ENCODE data around the gene DNAH8. TPM values are rescaled to one million over a fixed set of nuclear protein-coding genes. Genes with fewer than 3 reads are reported as not detected.
"Not testable (repeated sequence)": the region's sequence is repeated elsewhere in the genome, so short reads cannot be mapped to it uniquely, and the experiment has no call there.

DNAH8 gene
- total and polyA plus RNA-seq, 2 donors from 2014 or later, result 0.50 TPM; not detected in 1

- no peak for TF ChIP-seq CTCF (IDR thresholded peaks at IDR 0.05; ENCODE audit: borderline replicate concordance, extremely low read depth, insufficient read depth)
- H3K27me3 ChIP-seq (ENCODE audit: control insufficient read depth, insufficient read depth, low read length), result no peaks in the 10 kb centered on the region
- no peaks in the 10 kb centered on the region for H3K4me1 ChIP-seq (ENCODE audit: control insufficient read depth in 2 of 3, insufficient read depth in 2 of 3, low read depth in 1 of 3, low read length in 3 of 3)
- no peak overlapping the region for H3K4me3 ChIP-seq (ENCODE audit: low read length in 3 of 3)
- DNase-seq (no peak), FAIRE-seq (no peak)
- intact Hi-C loops (cut with DNase I), result no loop called here
- H3K9ac ChIP-seq (ENCODE audit: low read length in 3 of 3), result no peak overlapping the region
- H3K9me3 ChIP-seq (ENCODE audit: control insufficient read depth in 2 of 3, insufficient read depth in 1 of 3, low read length in 3 of 3), result no peaks in the 10 kb centered on the region
- H3K36me3 ChIP-seq (ENCODE audit: control insufficient read depth in 2 of 3, insufficient read depth in 3 of 3, low read length in 3 of 3), result no peaks in the 10 kb centered on the region
- H3K27ac ChIP-seq (ENCODE audit: low read depth in 2 of 2, low read length in 2 of 2), result no peak overlapping the region
These were observed 200.3 kb downstream of the DNAH8 start for GRCh38 chr6:38915205-38915925.

GRCh38 chr6:38921540-38921939, 206.4 kb downstream of the DNAH8 start:
- FAIRE-seq; H3K4me3 ChIP-seq (ENCODE audit: low read length in 3 of 3); H3K27ac ChIP-seq (ENCODE audit: low read depth in 2 of 2, low read length in 2 of 2); H3K9me3 ChIP-seq (ENCODE audit: control insufficient read depth in 2 of 3, insufficient read depth in 1 of 3, low read length in 3 of 3); H3K9ac ChIP-seq (ENCODE audit: low read length in 3 of 3); intact Hi-C loops (cut with DNase I); H3K4me1 ChIP-seq (ENCODE audit: control insufficient read depth in 2 of 3, insufficient read depth in 2 of 3, low read depth in 1 of 3, low read length in 3 of 3); H3K36me3 ChIP-seq (ENCODE audit: control insufficient read depth in 2 of 3, insufficient read depth in 3 of 3, low read length in 3 of 3); H3K27me3 ChIP-seq (ENCODE audit: control insufficient read depth, insufficient read depth, low read length); DNase-seq: not testable (repeated sequence)

- intact Hi-C loops (cut with DNase I), result no loop called here
- no peak overlapping the region for H3K27ac ChIP-seq (ENCODE audit: low read depth in 2 of 2, low read length in 2 of 2)
- no peak for TF ChIP-seq CTCF (IDR thresholded peaks at IDR 0.05; ENCODE audit: borderline replicate concordance, extremely low read depth, insufficient read depth)
These were observed 209.8 kb downstream of the DNAH8 start for GRCh38 chr6:38924791-38925509.

GRCh38 chr6:38929560-38929959, 214.4 kb downstream of the DNAH8 start:
- Histone ChIP-seq H3K27me3 (ENCODE audit: control insufficient read depth, insufficient read depth, low read length) (no peaks in the 10 kb centered on the region), H3K9ac (ENCODE audit: low read length in 3 of 3) (no peak overlapping the region), H3K27ac (ENCODE audit: low read depth in 2 of 2, low read length in 2 of 2) (no peak overlapping the region), H3K4me1 (ENCODE audit: control insufficient read depth in 2 of 3, insufficient read depth in 2 of 3, low read depth in 1 of 3, low read length in 3 of 3) (no peaks in the 10 kb centered on the region), H3K4me3 (ENCODE audit: low read length in 3 of 3) (no peak overlapping the region), H3K36me3 (ENCODE audit: control insufficient read depth in 2 of 3, insufficient read depth in 3 of 3, low read length in 3 of 3) (no peaks in the 10 kb centered on the region), H3K9me3 (ENCODE audit: control insufficient read depth in 2 of 3, insufficient read depth in 1 of 3, low read length in 3 of 3) (no peaks in the 10 kb centered on the region)
- DNase-seq (no peak), FAIRE-seq (no peak)
- no peak for TF ChIP-seq CTCF (IDR thresholded peaks at IDR 0.05; ENCODE audit: borderline replicate concordance, extremely low read depth, insufficient read depth)
- intact Hi-C loops (cut with DNase I), result no loop called here

More at GRCh38 chr6:38924791-38925509, 209.8 kb downstream of the DNAH8 start:
- Histone ChIP-seq H3K4me3 (ENCODE audit: low read length in 3 of 3) (no peak overlapping the region), H3K9ac (ENCODE audit: low read length in 3 of 3) (no peak overlapping the region), H3K9me3 (ENCODE audit: control insufficient read depth in 2 of 3, insufficient read depth in 1 of 3, low read length in 3 of 3) (no peaks in the 10 kb centered on the region), H3K36me3 (ENCODE audit: control insufficient read depth in 2 of 3, insufficient read depth in 3 of 3, low read length in 3 of 3) (no peaks in the 10 kb centered on the region), H3K4me1 (ENCODE audit: control insufficient read depth in 2 of 3, insufficient read depth in 2 of 3, low read depth in 1 of 3, low read length in 3 of 3) (no peaks in the 10 kb centered on the region), H3K27me3 (ENCODE audit: control insufficient read depth, insufficient read depth, low read length) (no peaks in the 10 kb centered on the region)
- no peak for FAIRE-seq
- no peak for DNase-seq

Data from kidney (tissue), 14 donors.